ENCODE measurements around the gene BSPRY. TPM values are rescaled to one million over a fixed set of nuclear protein-coding genes. Genes with fewer than 3 reads are reported as not detected.

The BSPRY gene
- total RNA-seq, 1 donor from 2014 or later, result 10.8 TPM

DNA sequence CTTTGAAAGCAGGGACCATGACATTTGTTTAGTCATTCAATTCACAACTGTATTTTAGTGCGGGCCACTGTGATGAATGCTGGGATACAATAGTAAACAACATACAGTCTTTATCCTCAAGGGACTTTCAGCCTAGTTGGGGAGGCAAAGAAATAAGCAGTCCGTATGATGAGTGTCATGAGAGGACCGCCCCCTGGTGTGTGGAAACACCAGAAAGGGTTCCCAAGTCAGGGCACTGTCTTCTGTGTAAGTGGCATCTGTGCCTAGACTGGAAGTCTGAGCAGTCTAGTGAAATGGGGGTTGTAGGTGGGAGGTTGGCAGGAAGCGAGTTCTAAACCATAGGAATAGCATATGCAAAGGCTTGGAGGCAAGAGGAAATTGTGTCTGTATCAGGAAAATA, 68.0 kb downstream of the BSPRY start:
- H3K36me3 ChIP-seq, result no peaks in the 10 kb centered on the region
- no peak overlapping the region for H3K27ac ChIP-seq
- intact Hi-C loops (cut with DNase I), result no loop called here
- DNase-seq (no peak), ATAC-seq (no peak)
- no peaks in the 10 kb centered on the region for H3K4me1 ChIP-seq
- no peak overlapping the region for H3K4me3 ChIP-seq
- no peaks in the 10 kb centered on the region for H3K27me3 ChIP-seq
- H3K9me3 ChIP-seq, result no peaks in the 10 kb centered on the region
- TF ChIP-seq CTCF (IDR thresholded peaks at IDR 0.05), result no peak

Other genes starting within 250 kb of the BSPRY start
- 46.9 TPM for gene SLC31A2, start 198.5 kb upstream of the BSPRY start, total RNA-seq
- 60.6 TPM for gene FKBP15, start 128.3 kb upstream of the BSPRY start, total RNA-seq
- gene SLC31A1, start 128.0 kb upstream of the BSPRY start, total RNA-seq, result 43.4 TPM
- 29.5 TPM for gene CDC26, start 74.0 kb upstream of the BSPRY start, total RNA-seq
- gene PRPF4, start 73.9 kb upstream of the BSPRY start, total RNA-seq, result 13.2 TPM
- not detected for gene RNF183, start 46.2 kb upstream of the BSPRY start, total RNA-seq
- gene WDR31, start 9.3 kb upstream of the BSPRY start, total RNA-seq, result 2.6 TPM
- gene HDHD3, start 27.4 kb downstream of the BSPRY start, total RNA-seq, result 10.4 TPM
- 37.7 TPM for gene ALAD, start 51.7 kb downstream of the BSPRY start, total RNA-seq
- 31.0 TPM for gene POLE3, start 61.1 kb downstream of the BSPRY start, total RNA-seq
- gene C9orf43, start 61.2 kb downstream of the BSPRY start, total RNA-seq, result not detected
- gene RGS3, start 114.2 kb downstream of the BSPRY start, total RNA-seq, result 71.1 TPM